ENCODE data around the gene FBXL2.

The FBXL2 gene

DNA sequence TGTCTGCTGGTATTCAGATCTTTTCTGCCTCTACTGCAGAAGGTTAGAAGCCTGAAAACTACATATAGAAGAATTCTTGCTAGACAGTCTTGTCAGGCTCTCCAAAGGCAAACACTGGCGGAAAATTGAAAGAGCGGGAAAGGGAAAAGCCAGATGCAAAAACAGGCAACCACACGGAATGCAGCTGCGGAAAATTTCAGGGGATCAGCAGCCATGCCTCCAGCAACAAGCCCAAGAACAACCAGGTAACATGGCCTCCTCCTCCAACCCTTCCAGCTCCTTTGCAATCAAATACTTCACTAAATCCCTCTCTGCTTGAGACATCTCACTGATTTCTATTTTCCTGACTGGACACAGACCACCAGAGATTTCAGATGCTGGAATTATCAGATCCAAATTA is 153.3 kb downstream of the FBXL2 start:
- DNase-seq: no peak

DNA sequence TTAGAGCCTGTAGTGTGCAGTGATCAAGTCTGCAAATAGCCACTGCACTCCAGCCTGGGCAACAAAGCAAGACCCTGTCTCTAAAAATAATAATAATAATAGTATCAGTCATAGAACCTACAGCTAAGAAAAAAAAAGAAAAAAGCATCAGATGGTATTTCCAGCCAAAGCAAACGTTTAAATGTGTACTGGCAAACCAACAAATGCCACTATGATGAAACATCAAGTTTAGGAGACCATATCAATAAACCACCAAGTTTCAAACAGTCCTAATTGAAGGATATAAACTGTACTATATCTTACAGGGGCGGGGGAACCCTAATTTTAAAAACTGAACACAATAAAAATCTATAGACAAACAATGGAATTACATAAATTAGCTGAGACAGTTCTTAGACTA is 156.6 kb downstream of the FBXL2 start:
- no peak for DNase-seq

All from NCI-H2171 (cell line).